Measurements from ENCODE around the gene AWAT2.

AWAT2 gene

DNA sequence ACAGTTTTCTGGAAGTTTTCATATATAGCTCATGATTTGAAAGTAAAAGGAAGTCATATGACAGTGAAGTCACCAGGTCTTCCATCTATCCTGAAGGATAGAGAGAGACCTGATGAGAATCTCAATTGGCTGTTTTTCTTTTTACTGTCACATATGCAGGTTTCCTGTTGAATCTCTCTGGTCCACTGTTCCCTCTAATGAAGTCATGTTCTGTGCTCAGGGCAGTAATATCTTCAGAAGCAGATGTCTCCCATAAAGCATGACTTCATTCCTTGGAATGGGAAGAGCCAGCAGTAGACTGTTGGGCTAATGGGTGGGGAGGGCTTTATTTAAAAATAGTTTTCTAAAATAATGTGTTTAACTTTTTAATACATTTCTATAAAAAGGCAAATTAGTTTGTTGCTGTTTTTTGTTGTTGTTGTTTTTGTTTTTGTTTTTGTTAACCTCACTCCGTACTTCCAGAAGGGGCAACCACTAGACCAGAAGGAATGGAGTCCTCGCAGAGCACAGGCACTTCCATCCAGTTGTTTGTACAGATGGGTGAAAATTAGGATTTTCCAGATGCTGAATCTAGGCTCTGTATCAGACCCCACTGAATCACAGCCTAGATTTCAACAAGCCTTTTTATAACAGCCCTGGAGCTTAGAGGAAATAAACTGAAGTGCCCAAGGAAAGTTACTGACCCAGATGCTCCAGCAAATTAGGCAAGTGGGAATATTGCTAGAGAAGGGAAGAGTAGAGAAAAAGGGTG lies 54.2 kb downstream of the AWAT2 start:
- no peak for DNase-seq (ENCODE audit: low spot score)

DNA sequence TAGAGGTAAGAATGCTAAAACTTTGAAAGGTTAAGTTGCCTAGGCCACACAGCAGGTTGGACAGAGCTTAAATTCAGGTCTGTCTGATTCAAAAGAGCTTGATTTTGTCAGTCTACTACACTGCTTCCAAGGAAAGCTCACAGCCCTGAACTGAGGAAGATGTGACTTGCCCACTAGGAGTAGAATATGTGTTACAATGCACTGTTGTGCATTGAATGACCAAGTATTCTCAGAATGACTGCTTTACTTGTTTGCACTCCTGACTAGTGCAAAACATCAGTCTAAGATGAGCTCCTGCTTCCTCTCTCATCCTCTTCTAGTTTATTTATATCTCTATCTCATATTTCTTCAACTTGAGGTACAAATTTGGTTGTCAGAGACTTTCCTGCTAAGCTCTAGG lies 56.2 kb downstream of the AWAT2 start:
- no peak for DNase-seq (ENCODE audit: low spot score)

DNA sequence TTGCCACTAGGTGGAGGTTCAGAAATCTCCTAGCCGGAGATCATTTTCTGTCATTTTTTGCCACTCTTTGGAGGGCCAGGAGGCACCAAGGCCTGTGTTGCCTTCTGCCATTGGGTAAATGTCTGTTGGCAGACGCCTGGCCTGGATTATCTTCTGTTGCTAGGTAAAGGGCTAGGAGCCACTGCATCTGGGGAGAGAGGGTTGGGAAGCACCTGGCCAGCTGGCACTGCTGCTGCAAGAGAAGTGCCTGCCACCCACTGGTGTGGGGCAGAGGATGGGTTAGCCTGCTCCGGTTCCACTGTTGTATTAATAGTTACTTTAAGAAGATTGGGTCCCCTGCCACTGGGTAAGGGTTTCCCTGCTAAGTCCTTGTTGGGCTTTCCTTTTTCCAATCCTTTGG lies 58.1 kb downstream of the AWAT2 start:
- no peak for DNase-seq (ENCODE audit: low spot score)

Measured in COLO829 (cell line).